KMS-11 (cell line): ENCODE measurements around the gene SLC24A3.

Experiments
- H2AFZ ChIP-seq: fragments of 200-600 bp; sonication (generic); 2 replicates; pipeline ENCODE4 v1.6.1; 2016; ENCODE audit warnings: antibody characterized with exemption, mixed run types, low read depth
- H3K27ac ChIP-seq: fragments of 200-600 bp; sonication (generic); 2 replicates; pipeline ENCODE4 v1.6.1; 2016; ENCODE audit warnings: mild to moderate bottlenecking, mixed run types
- H3K27me3 ChIP-seq: fragments of 200-600 bp; sonication (generic); 2 replicates; pipeline ENCODE4 v1.6.1; 2017; ENCODE audit warnings: mild to moderate bottlenecking, low read depth, mixed run types, moderate library complexity; ENCODE audit not compliant: insufficient read depth
- H3K36me3 ChIP-seq: fragments of 200-600 bp; sonication (generic); 2 replicates; pipeline ENCODE4 v1.6.1; 2017; ENCODE audit warnings: mild to moderate bottlenecking, mixed run types; ENCODE audit not compliant: insufficient read depth
- H3K4me1 ChIP-seq: fragments of 200-600 bp; sonication (generic); 2 replicates; pipeline ENCODE4 v1.6.1; 2016; ENCODE audit warnings: mild to moderate bottlenecking, low read depth, mixed run types; ENCODE audit not compliant: poor library complexity, severe bottlenecking
- H3K4me2 ChIP-seq: fragments of 200-600 bp; sonication (generic); 2 replicates; pipeline ENCODE4 v1.7.0; 2016; ENCODE audit warnings: mild to moderate bottlenecking, mixed run types
- H3K4me3 ChIP-seq: fragments of 200-600 bp; sonication (generic); IDR thresholded peaks from 2 replicates; pipeline ENCODE4 v1.6.1; 2017; ENCODE audit warnings: low read depth, low read length, mixed read lengths; ENCODE audit not compliant: insufficient read depth
- H3K79me2 ChIP-seq: fragments of 200-600 bp; sonication (generic); 2 replicates; pipeline ENCODE4 v1.6.1; 2016; ENCODE audit warnings: low read depth, mixed run types; ENCODE audit not compliant: insufficient read depth
- H3K9ac ChIP-seq: fragments of 200-600 bp; sonication (generic); 2 replicates; pipeline ENCODE4 v1.6.1; 2016; ENCODE audit warnings: mild to moderate bottlenecking, mixed run types
- H4K20me1 ChIP-seq: fragments of 200-600 bp; sonication (generic); 2 replicates; pipeline ENCODE4 v1.6.1; 2016; ENCODE audit warnings: mild to moderate bottlenecking, mixed run types; ENCODE audit not compliant: insufficient read depth
- TF ChIP-seq, protein P1 (sequence below): fragments of 200-600 bp; sonication (generic); conservative IDR thresholded peaks from 2 replicates; pipeline ENCODE4 v1.6.1; 2017; ENCODE audit warnings: low read depth, mild to moderate bottlenecking, antibody characterized with exemption, low read length, moderate library complexity, mixed read lengths

SLC24A3 gene

DNA sequence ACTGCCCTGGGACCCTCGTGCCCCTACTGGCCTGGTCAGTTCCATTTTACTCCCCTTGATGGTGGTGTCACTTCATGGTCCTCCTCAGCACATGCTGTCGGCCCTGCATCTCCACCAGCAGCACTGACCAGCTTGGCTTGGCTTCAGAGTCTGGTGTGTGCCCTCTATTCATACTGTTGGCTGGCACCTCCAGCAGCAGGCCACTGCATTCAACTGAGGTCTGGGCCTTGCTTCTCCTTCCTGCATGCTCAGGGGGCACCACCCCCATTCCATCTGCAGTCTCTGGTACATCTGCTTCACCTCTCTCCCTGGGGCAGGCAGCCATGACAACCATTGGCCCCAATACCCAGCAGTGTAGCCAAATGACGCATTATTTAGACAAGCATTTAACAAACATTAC is 155.9 kb downstream of the SLC24A3 start:
- no peaks in the 10 kb centered on the region for H3K79me2 ChIP-seq
- H4K20me1 ChIP-seq = no peaks in the 10 kb centered on the region
- H3K27me3 ChIP-seq = no peaks in the 10 kb centered on the region
- no peaks in the 10 kb centered on the region for H3K36me3 ChIP-seq
- TF ChIP-seq, protein P1, sequence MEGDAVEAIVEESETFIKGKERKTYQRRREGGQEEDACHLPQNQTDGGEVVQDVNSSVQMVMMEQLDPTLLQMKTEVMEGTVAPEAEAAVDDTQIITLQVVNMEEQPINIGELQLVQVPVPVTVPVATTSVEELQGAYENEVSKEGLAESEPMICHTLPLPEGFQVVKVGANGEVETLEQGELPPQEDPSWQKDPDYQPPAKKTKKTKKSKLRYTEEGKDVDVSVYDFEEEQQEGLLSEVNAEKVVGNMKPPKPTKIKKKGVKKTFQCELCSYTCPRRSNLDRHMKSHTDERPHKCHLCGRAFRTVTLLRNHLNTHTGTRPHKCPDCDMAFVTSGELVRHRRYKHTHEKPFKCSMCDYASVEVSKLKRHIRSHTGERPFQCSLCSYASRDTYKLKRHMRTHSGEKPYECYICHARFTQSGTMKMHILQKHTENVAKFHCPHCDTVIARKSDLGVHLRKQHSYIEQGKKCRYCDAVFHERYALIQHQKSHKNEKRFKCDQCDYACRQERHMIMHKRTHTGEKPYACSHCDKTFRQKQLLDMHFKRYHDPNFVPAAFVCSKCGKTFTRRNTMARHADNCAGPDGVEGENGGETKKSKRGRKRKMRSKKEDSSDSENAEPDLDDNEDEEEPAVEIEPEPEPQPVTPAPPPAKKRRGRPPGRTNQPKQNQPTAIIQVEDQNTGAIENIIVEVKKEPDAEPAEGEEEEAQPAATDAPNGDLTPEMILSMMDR = no peak
- no peak overlapping the region for H3K4me2 ChIP-seq
- H3K4me3 ChIP-seq = no peak overlapping the region
- H3K4me1 ChIP-seq = no peaks in the 10 kb centered on the region
- H3K9ac ChIP-seq = no peak overlapping the region
- H2AFZ ChIP-seq = no peak overlapping the region
- H3K27ac ChIP-seq = no peak overlapping the region

DNA sequence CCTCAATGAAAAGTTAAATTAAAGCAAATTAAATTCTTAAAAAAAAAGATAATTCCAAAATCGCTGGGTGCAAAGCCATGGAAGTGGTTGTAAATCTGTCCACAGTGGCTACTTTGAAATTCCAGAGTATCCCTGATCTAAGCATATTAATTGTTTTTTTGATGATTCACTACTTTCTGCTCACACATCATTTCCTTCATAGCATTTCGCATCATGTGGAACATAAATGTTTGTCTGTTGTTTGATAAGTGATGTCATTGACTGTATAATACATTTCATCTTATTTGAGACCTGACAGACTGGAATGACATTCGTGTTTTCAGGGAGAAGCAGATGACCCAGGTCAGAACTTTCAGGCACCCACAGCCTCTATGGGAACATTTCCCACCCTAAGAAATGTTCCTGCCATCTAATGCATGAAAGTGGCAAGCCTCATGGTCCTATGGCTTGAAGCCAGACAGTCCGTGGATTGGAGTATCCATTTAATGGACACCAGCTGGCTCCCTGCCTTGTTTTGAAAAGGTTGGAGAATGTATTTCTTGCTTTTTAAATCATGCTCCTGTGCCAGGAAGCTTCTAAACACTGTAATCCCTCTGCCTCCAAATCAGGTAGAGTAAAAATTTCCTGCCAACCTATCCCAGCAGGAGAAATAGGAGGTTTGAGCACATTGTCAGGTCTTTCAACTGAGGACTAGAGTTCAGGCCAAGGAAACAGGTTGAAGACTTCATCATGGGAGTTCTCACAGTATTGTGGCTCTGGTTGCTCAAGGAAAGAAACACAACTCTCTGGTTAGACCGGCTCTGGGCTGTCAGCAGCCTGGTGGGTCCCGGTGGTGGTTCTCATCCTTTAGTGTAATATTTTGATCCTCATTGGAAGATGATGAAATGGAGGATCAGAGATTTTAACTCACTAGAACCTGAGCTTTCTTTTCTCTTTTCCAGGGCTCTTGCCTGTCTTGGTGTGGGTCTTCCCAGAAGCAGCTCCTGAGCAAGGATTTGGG is 157.9 kb downstream of the SLC24A3 start:
- Histone ChIP-seq H3K79me2 (no peaks in the 10 kb centered on the region), H3K27ac (no peak overlapping the region), H3K4me1 (no peaks in the 10 kb centered on the region), H3K4me2 (no peak overlapping the region), H3K4me3 (no peak overlapping the region), H3K36me3 (no peaks in the 10 kb centered on the region), H3K27me3 (no peaks in the 10 kb centered on the region), H2AFZ (no peak overlapping the region), H3K9ac (no peak overlapping the region), H4K20me1 (no peaks in the 10 kb centered on the region)
- TF ChIP-seq, protein P1 = no peak

DNA sequence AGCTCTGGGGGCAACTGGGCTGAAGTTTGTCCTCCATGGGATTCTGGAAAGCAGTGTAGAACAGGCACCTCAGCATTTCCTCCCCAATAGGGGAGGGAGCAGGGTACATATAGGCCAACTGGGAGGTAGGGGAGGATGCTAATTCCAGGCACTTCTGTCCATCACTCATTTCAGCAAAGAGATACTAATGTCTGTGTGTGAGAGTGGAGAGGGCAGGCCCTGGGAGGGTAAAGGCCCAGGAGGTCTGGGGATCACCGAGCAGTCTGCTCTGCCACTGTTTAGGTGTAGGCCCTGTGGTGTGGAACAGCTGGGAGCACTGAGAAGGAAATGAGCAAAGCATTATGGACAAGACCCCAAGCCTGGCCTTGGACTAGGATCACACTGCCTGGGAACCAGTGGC is 158.7 kb downstream of the SLC24A3 start:
- Histone ChIP-seq H3K27me3 (no peaks in the 10 kb centered on the region), H3K4me2 (no peak overlapping the region), H3K79me2 (no peaks in the 10 kb centered on the region), H3K27ac (no peak overlapping the region), H3K9ac (no peak overlapping the region), H3K36me3 (no peaks in the 10 kb centered on the region), H3K4me3 (no peak overlapping the region), H3K4me1 (no peaks in the 10 kb centered on the region), H4K20me1 (no peaks in the 10 kb centered on the region), H2AFZ (no peak overlapping the region)
- TF ChIP-seq, protein P1 = no peak

DNA sequence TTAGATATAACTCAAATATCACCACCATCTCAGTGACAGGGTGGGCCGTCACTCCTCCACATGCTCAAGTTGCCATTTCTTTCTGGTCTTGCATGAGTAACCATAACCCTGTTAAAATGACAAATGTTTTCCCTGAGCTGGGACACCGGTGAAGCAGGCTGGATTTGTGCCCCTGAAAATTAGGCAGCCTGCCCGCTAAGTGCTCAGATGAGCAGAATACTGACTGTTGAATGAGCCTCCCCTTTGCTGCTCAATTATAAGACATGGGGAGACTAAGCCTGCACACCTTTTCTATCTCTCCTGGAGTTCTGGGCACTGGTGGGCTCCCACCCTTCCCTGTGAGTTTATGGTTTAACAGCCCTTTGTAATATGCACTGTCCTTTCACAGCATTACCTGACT is 161.8 kb downstream of the SLC24A3 start:
- Histone ChIP-seq H3K9ac (no peak overlapping the region), H3K79me2 (no peaks in the 10 kb centered on the region), H3K36me3 (no peaks in the 10 kb centered on the region), H2AFZ (no peak overlapping the region), H3K4me3 (no peak overlapping the region), H3K27ac (no peak overlapping the region), H3K4me2 (no peak overlapping the region), H3K4me1 (no peaks in the 10 kb centered on the region), H3K27me3 (no peaks in the 10 kb centered on the region), H4K20me1 (no peaks in the 10 kb centered on the region)
- TF ChIP-seq, protein P1 = no peak
